Right lobe of liver (tissue), 6 donors: ENCODE data around the gene MCF2L2. TPM values are rescaled to one million over a fixed set of nuclear protein-coding genes. Genes with fewer than 3 reads are reported as not detected.

ENCODE experiments used
- ATAC-seq, 4 donors: fragments of 200-7000 bp; cut with Tn5 transposase; one replicate each; pipeline ENCODE4 v1.9.1; 2020; ENCODE audit warnings: mild to moderate bottlenecking in 4 of 4, moderate library complexity in 4 of 4
- DNase-seq, 3 donors: peaks; one replicate each; pipeline ENCODE4 v3.0.0-alpha.2; 2020
- H3K27ac ChIP-seq, 3 donors: fragments of 200-600 bp; one replicate each; pipeline ENCODE4 v1.8.0; 2022
- H3K27me3 ChIP-seq, 2 donors: fragments of 200-600 bp; one replicate each; pipeline ENCODE4 v1.8.0; 2022
- H3K36me3 ChIP-seq, 4 donors: fragments of 200-600 bp; sonication (generic) in 1 of 4; one replicate each; pipeline versions ENCODE4 v1.5.1 to v1.8.0; 2017 to 2022; ENCODE audit warnings: control low read depth in 1 of 4
- H3K4me1 ChIP-seq, 4 donors: fragments of 200-600 bp; sonication (generic) in 1 of 4; one replicate each; pipeline versions ENCODE4 v1.5.1 to v1.8.0; 2017 to 2022; ENCODE audit warnings: control low read depth in 1 of 4
- H3K4me3 ChIP-seq, 3 donors: fragments of 200-600 bp; one replicate each; pipeline ENCODE4 v1.8.0; 2022
- H3K9me3 ChIP-seq, 4 donors: fragments of 200-600 bp; sonication (generic) in 1 of 4; one replicate each; pipeline versions ENCODE4 v1.5.1 to v1.8.0; 2017 to 2022; ENCODE audit warnings: control low read depth in 1 of 4
- POLR2A ChIP-seq: fragments of 450-650 bp; IDR thresholded peaks from one replicate; pipeline ENCODE4 v1.6.1; 2017; ENCODE audit warnings: antibody characterized with exemption, mild to moderate bottlenecking
- WGBS: methylation state at CpG from one replicate; pipeline ENCODE4 v1.1.6; 2018; ENCODE audit warnings: low coverage, low lambda C conversion rate; ENCODE audit not compliant: insufficient coverage; ENCODE audit errors: missing lambda C conversion rate; 5-methylcytosine and 5-hydroxymethylcytosine counted together
- intact Hi-C, 2 donors: fragments of 100-400 bp; cut with DNase I; formaldehyde crosslinking; loops; one replicate each; pipeline versions ENCODE4 v1.11.2 to v1.14.1; 2022
- total RNA-seq, 6 experiments: library from RNA; depleted of rRNA in 2 of 6; stranded (reverse); fragments of >200 nt in 2 of 6; fragmentation: NEBNext Ultra II Directional in 3 of 6; extraction: Animal tissue kit (Norgen Biotek cat#: 25700) in 3 of 6; gene quantifications; one replicate each; pipeline versions ENCODE4 v1.1.0 to v1.2.4, GENCODE V29; 2016 to 2023
- TF ChIP-seq, protein P1 (sequence below), 4 donors: fragments of 200-600 bp in 3 of 4; fragments of 450-650 bp in 1 of 4; IDR thresholded peaks; one replicate each; pipeline versions ENCODE4 v1.5.1 to v1.8.0; 2016 to 2022; ENCODE audit warnings: antibody characterized with exemption in 4 of 4, mild to moderate bottlenecking in 2 of 4
- donor health status: DM: no; HTN: yes; CAD: no.
- donor health status: DM: no; HTN: no; CAD: no.
- donor health status: DM: no; HTN: no; CAD: no.
- donor health status: DM: no; HTN: yes; CAD: no.
- donor health status: DM: no; HTN: yes; CAD: no.

Gene MCF2L2
- total RNA-seq, 6 experiments from 2014 or later = 0.07 to 0.19 (median 0.17) TPM; not detected in 1

DNA sequence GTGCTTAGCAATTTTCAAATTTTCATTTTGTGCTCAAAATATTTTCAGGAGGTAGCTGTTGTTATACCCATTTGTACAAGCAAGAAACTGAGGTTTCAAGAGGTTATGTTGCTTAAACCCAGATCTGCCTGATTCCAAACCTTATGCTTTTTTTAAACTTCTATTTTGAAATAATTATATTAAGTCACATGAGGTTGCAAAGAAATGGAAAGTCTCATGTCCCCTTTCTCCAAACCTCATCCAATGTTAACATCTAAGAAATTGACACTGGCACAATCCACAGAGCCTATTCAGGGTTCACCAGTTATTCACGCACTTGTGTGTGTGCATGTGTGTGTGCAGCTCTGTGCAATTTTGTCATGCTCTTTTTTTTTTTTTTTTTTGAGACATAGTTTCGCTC lies 140.3 kb downstream of the MCF2L2 start:
- no peak overlapping the region for H3K4me3 ChIP-seq
- no peaks in the 10 kb centered on the region for H3K36me3 ChIP-seq
- WGBS = 92% methylated on average over 2 of the region's 2 CpGs
- no peak for TF ChIP-seq POLR2A
- TF ChIP-seq, protein P1, sequence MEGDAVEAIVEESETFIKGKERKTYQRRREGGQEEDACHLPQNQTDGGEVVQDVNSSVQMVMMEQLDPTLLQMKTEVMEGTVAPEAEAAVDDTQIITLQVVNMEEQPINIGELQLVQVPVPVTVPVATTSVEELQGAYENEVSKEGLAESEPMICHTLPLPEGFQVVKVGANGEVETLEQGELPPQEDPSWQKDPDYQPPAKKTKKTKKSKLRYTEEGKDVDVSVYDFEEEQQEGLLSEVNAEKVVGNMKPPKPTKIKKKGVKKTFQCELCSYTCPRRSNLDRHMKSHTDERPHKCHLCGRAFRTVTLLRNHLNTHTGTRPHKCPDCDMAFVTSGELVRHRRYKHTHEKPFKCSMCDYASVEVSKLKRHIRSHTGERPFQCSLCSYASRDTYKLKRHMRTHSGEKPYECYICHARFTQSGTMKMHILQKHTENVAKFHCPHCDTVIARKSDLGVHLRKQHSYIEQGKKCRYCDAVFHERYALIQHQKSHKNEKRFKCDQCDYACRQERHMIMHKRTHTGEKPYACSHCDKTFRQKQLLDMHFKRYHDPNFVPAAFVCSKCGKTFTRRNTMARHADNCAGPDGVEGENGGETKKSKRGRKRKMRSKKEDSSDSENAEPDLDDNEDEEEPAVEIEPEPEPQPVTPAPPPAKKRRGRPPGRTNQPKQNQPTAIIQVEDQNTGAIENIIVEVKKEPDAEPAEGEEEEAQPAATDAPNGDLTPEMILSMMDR (IDR thresholded peaks at IDR 0.05) = no peak
- no peak for ATAC-seq
- H3K4me1 ChIP-seq = peaks cover 0 to 26% (median 3%) of the 10 kb centered on the region in 4 donors
- peaks cover 0 to 4% of the 10 kb centered on the region in 2 donors for H3K27me3 ChIP-seq
- H3K27ac ChIP-seq = no peak overlapping the region
- intact Hi-C loops = no loop called here
- DNase-seq = no peak
- no peaks in the 10 kb centered on the region for H3K9me3 ChIP-seq

DNA sequence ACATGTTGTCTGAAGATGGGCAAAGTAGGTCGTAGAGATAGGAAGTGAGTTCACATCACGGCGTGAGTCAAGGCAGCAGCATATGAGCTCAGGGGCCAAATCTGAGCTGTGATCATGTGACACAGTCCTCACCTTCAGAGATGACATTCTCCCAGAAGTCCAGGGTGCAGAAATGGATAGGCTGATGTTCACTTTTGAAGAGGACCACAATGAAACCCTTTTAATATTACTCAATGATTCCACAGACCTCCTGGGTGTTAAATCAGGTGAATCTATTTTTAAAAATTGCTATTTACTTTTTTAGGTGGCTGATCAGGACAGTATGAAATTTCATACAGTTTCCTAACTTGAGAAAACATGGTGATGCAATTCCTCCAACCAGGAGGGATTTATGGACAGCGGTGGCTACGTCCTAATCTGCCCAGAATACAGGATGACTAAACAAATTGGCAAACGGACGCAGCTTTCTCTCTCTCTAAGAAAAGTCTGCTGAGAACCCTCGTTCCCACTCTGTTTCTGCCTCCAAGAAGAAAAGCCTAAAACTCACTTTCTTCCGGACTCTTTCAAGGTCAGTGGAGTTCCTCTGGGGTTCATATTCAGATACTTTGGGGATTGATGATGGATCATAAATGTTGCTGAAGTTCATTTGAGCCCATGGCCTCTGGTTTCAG lies 141.0 kb downstream of the MCF2L2 start:
- DNase-seq = no peak
- 48% methylated on average over 9 of the region's 9 CpGs for WGBS
- Histone ChIP-seq H3K4me1 (peaks cover 0 to 26% (median 3%) of the 10 kb centered on the region in 4 donors), H3K4me3 (no peak overlapping the region), H3K27me3 (peaks cover 0 to 4% of the 10 kb centered on the region in 2 donors), H3K36me3 (no peaks in the 10 kb centered on the region), H3K27ac (no peak overlapping the region), H3K9me3 (no peaks in the 10 kb centered on the region)
- intact Hi-C loops = no loop called here
- TF ChIP-seq, protein P1 (IDR thresholded peaks at IDR 0.05) = no peak
- no peak for TF ChIP-seq POLR2A
- peak in 2 of 4 donors; percentile 30 for ATAC-seq

DNA sequence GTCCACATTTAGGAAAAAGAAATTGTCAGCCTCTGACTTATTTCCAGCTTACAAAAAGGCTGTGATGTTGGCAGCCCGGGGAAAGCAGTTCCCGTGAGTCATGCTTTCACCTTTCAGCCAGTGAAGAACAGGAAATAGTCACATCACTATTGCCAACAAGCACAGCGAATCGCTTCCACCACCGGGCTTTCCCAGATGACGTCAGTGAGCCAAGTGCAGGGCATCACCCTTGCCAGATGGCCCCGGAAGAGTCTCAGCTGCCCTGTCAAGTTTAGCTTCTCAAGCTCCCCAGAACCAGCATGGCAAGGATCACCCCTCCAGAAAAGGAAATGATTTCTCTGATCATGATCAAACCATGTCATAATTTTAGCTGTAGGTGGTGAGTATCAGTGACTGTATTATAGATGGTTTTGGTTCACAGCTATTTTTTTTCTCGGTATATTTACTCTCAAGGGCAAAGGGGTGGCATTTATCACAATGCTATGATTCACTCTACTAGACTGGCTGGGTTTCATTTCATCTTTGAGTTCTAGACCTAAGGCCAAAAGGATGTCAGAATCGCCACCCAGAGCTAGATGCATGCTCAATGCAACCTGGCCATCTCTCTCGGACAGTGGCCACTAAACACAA lies 142.5 kb downstream of the MCF2L2 start:
- H3K4me1 ChIP-seq = peaks cover 0 to 13% (median under 1%) of the 10 kb centered on the region in 4 donors
- 15% methylated on average over 10 of the region's 10 CpGs for WGBS
- ATAC-seq (peak; percentile 87 to 91 (median 88)), DNase-seq (peak; percentile 62 to 91 (median 78))
- intact Hi-C loops = no loop called here
- peaks cover 0 to 4% of the 10 kb centered on the region in 2 donors for H3K27me3 ChIP-seq
- no peaks in the 10 kb centered on the region for H3K36me3 ChIP-seq
- H3K9me3 ChIP-seq = no peaks in the 10 kb centered on the region
- H3K4me3 ChIP-seq = no peak overlapping the region
- peak overlapping the region in 1 of 3 donors; percentile 45 for H3K27ac ChIP-seq
- no peak for TF ChIP-seq POLR2A
- TF ChIP-seq, protein P1 (IDR thresholded peaks at IDR 0.05) = no peak

DNA sequence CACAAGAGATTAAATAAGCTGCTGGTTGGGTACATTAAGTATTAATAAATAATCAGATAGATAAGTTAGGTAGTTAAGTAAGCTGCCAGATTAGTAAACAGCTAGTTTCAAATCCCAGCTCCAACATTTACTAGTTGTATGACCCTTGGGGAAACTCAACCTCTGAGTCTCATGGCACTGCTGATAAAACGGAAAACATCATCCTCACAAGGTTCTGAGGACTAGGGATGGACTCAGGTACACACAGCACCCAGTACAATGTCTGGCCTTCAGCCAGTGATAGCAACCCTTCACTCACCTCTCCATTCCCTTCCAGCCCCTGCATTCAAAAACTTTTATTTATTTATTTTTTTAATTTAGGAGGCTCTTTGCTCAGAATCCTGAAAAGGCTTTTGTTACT lies 143.1 kb downstream of the MCF2L2 start:
- peaks cover 0 to 4% of the 10 kb centered on the region in 2 donors for H3K27me3 ChIP-seq
- DNase-seq (no peak), ATAC-seq (peak in 2 of 4 donors; percentile 10 to 23)
- TF ChIP-seq, protein P1 (IDR thresholded peaks at IDR 0.05) = no peak
- no peak for TF ChIP-seq POLR2A
- no peaks in the 10 kb centered on the region for H3K9me3 ChIP-seq
- intact Hi-C loops = no loop called here
- WGBS = no CpG with 5 or more reads among the region's 1 CpG
- peaks cover 0 to 12% (median 0%) of the 10 kb centered on the region in 4 donors for H3K4me1 ChIP-seq
- no peak overlapping the region for H3K27ac ChIP-seq
- no peaks in the 10 kb centered on the region for H3K36me3 ChIP-seq
- no peak overlapping the region for H3K4me3 ChIP-seq
